SH-SY5Y (cell line): ENCODE data around the gene RNU7-1.

ENCODE experiments used
- GATA2 ChIP-seq: IDR thresholded peaks from 2 replicates; pipeline ENCODE4 v1.6.1; 2011; ENCODE audit warnings: mild to moderate bottlenecking, low read depth, low read length
- GATA3 ChIP-seq: IDR thresholded peaks from 2 replicates; pipeline ENCODE4 v1.6.1; 2011; ENCODE audit warnings: low read depth, mild to moderate bottlenecking, low read length, moderate library complexity

DNA sequence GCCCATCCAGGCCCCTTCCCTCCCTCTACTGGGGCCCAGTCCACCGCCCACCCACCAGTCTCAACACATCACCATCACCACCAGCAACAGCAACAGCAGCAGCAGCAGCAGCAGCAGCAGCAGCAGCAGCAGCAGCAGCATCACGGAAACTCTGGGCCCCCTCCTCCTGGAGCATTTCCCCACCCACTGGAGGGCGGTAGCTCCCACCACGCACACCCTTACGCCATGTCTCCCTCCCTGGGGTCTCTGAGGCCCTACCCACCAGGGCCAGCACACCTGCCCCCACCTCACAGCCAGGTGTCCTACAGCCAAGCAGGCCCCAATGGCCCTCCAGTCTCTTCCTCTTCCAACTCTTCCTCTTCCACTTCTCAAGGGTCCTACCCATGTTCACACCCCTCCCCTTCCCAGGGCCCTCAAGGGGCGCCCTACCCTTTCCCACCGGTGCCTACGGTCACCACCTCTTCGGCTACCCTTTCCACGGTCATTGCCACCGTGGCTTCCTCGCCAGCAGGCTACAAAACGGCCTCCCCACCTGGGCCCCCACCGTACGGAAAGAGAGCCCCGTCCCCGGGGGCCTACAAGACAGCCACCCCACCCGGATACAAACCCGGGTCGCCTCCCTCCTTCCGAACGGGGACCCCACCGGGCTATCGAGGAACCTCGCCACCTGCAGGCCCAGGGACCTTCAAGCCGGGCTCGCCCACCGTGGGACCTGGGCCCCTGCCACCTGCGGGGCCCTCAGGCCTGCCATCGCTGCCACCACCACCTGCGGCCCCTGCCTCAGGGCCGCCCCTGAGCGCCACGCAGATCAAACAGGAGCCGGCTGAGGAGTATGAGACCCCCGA lies 6.8 kb upstream of the RNU7-1 start:
- TF ChIP-seq GATA3 (no peak), GATA2 (no peak)
